ENCODE data around the gene UHRF1.

Gene UHRF1

GRCh38 chr19:4968462-4969291, 59.4 kb downstream of the UHRF1 start, which contains the start of gene KDM4B:
KDM4B (plus strand) TSS chr19:4969113; CDS start chr19:5032891, 63,778 bp downstream.
- H4K91ac ChIP-seq (ENCODE audit: low read depth, low read length, poor library complexity), result no peak within 1 kb of the TSS
- H2AFZ ChIP-seq (ENCODE audit: low read length), result peak within 1 kb of the TSS; percentile 79
- peaks cover 15 to 17% of the 10 kb centered on the region in 2 donors for H3K4me1 ChIP-seq (ENCODE audit: control insufficient read depth in 2 of 2, insufficient read depth in 1 of 2, low read depth in 1 of 2, low read length in 2 of 2)
- peak within 1 kb of the TSS; percentile 64 to 93 for H3K4me3 ChIP-seq (ENCODE audit: low read length in 2 of 2)
- H3K9me3 ChIP-seq (replicated peaks in 1 of 2; ENCODE audit: control insufficient read depth in 2 of 2, insufficient read depth in 1 of 2, low read depth in 1 of 2, low read length in 2 of 2), result no peaks in the 10 kb centered on the region
- H3K18ac ChIP-seq (ENCODE audit: low read length), result peak within 1 kb of the TSS; percentile 90
- DNase-seq (ENCODE audit: low spot score), result peak; percentile 100
- H3K79me1 ChIP-seq (ENCODE audit: low read depth, low read length), result peaks cover 14% of the 10 kb centered on the region
- no peak within 1 kb of the TSS for H2BK120ac ChIP-seq (ENCODE audit: low read depth, low read length)
- H2BK15ac ChIP-seq (ENCODE audit: low read length), result no peak within 1 kb of the TSS
- peaks cover 0 to 14% of the 10 kb centered on the region in 2 donors for H3K36me3 ChIP-seq (replicated peaks in 1 of 2; ENCODE audit: control insufficient read depth in 2 of 2, insufficient read depth in 2 of 2, low read length in 2 of 2)
- no peak within 1 kb of the TSS for H3K4ac ChIP-seq (ENCODE audit: low read length)
- H2BK12ac ChIP-seq (ENCODE audit: low read length), result no peak within 1 kb of the TSS
- peak within 1 kb of the TSS; percentile 82 for H3K23ac ChIP-seq (ENCODE audit: low read depth, low read length, poor library complexity)
- WGBS, 2 donors (ENCODE audit: extremely low coverage in 2 of 2, insufficient read length in 2 of 2, insufficient replicate concordance in 1 of 2), result no CpG with 5 or more reads among the region's 96 CpGs
- no peak within 1 kb of the TSS for H2BK5ac ChIP-seq (ENCODE audit: low read length)
- H4K8ac ChIP-seq (ENCODE audit: low read depth, low read length), result no peak within 1 kb of the TSS
- H3K27me3 ChIP-seq (ENCODE audit: control insufficient read depth in 3 of 3, insufficient read depth in 3 of 3, low read depth in 1 of 3, low read length in 3 of 3), result no peaks in the 10 kb centered on the region
- H3K27ac ChIP-seq (replicated peaks; ENCODE audit: low read length), result no peak within 1 kb of the TSS
- H3K4me2 ChIP-seq (ENCODE audit: insufficient read depth, low read length, poor library complexity, severe bottlenecking), result peak within 1 kb of the TSS; percentile 83
- H3K9ac ChIP-seq (ENCODE audit: low read depth, low read length, poor library complexity), result peak within 1 kb of the TSS; percentile 78
- peak within 1 kb of the TSS; percentile 63 for H2AK5ac ChIP-seq (ENCODE audit: low read depth, low read length)
- peak within 1 kb of the TSS; percentile 44 for H3K14ac ChIP-seq (ENCODE audit: low read length)

GRCh38 chr19:4969292-4969771, 60.0 kb downstream of the UHRF1 start:
- Histone ChIP-seq H2AFZ (ENCODE audit: low read length) (no peak overlapping the region), H4K91ac (ENCODE audit: low read depth, low read length, poor library complexity) (no peak overlapping the region), H3K27ac (replicated peaks; ENCODE audit: low read length) (no peak overlapping the region), H2BK5ac (ENCODE audit: low read length) (no peak overlapping the region), H3K9me3 (replicated peaks in 1 of 2; ENCODE audit: control insufficient read depth in 2 of 2, insufficient read depth in 1 of 2, low read depth in 1 of 2, low read length in 2 of 2) (no peaks in the 10 kb centered on the region), H3K36me3 (replicated peaks in 1 of 2; ENCODE audit: control insufficient read depth in 2 of 2, insufficient read depth in 2 of 2, low read length in 2 of 2) (peaks cover 0 to 8% of the 10 kb centered on the region in 2 donors), H3K9ac (ENCODE audit: low read depth, low read length, poor library complexity) (peak overlapping the region; percentile 78), H3K14ac (ENCODE audit: low read length) (peak overlapping the region; percentile 44), H2BK12ac (ENCODE audit: low read length) (no peak overlapping the region), H2BK120ac (ENCODE audit: low read depth, low read length) (no peak overlapping the region), H3K4me1 (ENCODE audit: control insufficient read depth in 2 of 2, insufficient read depth in 1 of 2, low read depth in 1 of 2, low read length in 2 of 2) (peaks cover 15 to 17% of the 10 kb centered on the region in 2 donors), H3K4ac (ENCODE audit: low read length) (no peak overlapping the region), H3K4me3 (ENCODE audit: low read length in 2 of 2) (peak overlapping the region; percentile 64 to 93), H3K23ac (ENCODE audit: low read depth, low read length, poor library complexity) (no peak overlapping the region), H2BK15ac (ENCODE audit: low read length) (no peak overlapping the region), H3K79me1 (ENCODE audit: low read depth, low read length) (peaks cover 14% of the 10 kb centered on the region), H3K4me2 (ENCODE audit: insufficient read depth, low read length, poor library complexity, severe bottlenecking) (peak overlapping the region; percentile 83), H4K8ac (ENCODE audit: low read depth, low read length) (no peak overlapping the region), H3K18ac (ENCODE audit: low read length) (peak overlapping the region; percentile 89), H2AK5ac (ENCODE audit: low read depth, low read length) (peak overlapping the region; percentile 63), H3K27me3 (ENCODE audit: control insufficient read depth in 3 of 3, insufficient read depth in 3 of 3, low read depth in 1 of 3, low read length in 3 of 3) (no peaks in the 10 kb centered on the region)
- DNase-seq (ENCODE audit: low spot score), result no peak
- no CpG with 5 or more reads among the region's 54 CpGs for WGBS, 2 donors (ENCODE audit: extremely low coverage in 2 of 2, insufficient read length in 2 of 2, insufficient replicate concordance in 1 of 2)

- no peaks in the 10 kb centered on the region for H3K9me3 ChIP-seq (replicated peaks in 1 of 2; ENCODE audit: control insufficient read depth in 2 of 2, insufficient read depth in 1 of 2, low read depth in 1 of 2, low read length in 2 of 2)
- H3K4me2 ChIP-seq (ENCODE audit: insufficient read depth, low read length, poor library complexity, severe bottlenecking), result peak overlapping the region; percentile 83
- peak overlapping the region; percentile 44 for H3K14ac ChIP-seq (ENCODE audit: low read length)
- H2BK15ac ChIP-seq (ENCODE audit: low read length), result no peak overlapping the region
- H3K27me3 ChIP-seq (ENCODE audit: control insufficient read depth in 3 of 3, insufficient read depth in 3 of 3, low read depth in 1 of 3, low read length in 3 of 3), result no peaks in the 10 kb centered on the region
- H4K91ac ChIP-seq (ENCODE audit: low read depth, low read length, poor library complexity), result no peak overlapping the region
- no CpG with 5 or more reads among the region's 25 CpGs for WGBS, 2 donors (ENCODE audit: extremely low coverage in 2 of 2, insufficient read length in 2 of 2, insufficient replicate concordance in 1 of 2)
- no peak overlapping the region for H3K4ac ChIP-seq (ENCODE audit: low read length)
- peak; percentile 21 for DNase-seq (ENCODE audit: low spot score)
- H3K36me3 ChIP-seq (replicated peaks in 1 of 2; ENCODE audit: control insufficient read depth in 2 of 2, insufficient read depth in 2 of 2, low read length in 2 of 2), result peaks cover 2% of the 10 kb centered on the region in 2 donors
- no peak overlapping the region for H4K8ac ChIP-seq (ENCODE audit: low read depth, low read length)
- peak overlapping the region; percentile 64 to 93 for H3K4me3 ChIP-seq (ENCODE audit: low read length in 2 of 2)
- H2BK12ac ChIP-seq (ENCODE audit: low read length), result no peak overlapping the region
- peak overlapping the region; percentile 78 for H3K9ac ChIP-seq (ENCODE audit: low read depth, low read length, poor library complexity)
- H2AK5ac ChIP-seq (ENCODE audit: low read depth, low read length), result peak overlapping the region; percentile 63
- no peak overlapping the region for H2BK120ac ChIP-seq (ENCODE audit: low read depth, low read length)
- peak overlapping the region; percentile 6 for H3K23ac ChIP-seq (ENCODE audit: low read depth, low read length, poor library complexity)
- peaks cover 18% of the 10 kb centered on the region for H3K79me1 ChIP-seq (ENCODE audit: low read depth, low read length)
- H2BK5ac ChIP-seq (ENCODE audit: low read length), result no peak overlapping the region
- no peak overlapping the region for H3K27ac ChIP-seq (replicated peaks; ENCODE audit: low read length)
- peaks cover 15 to 17% of the 10 kb centered on the region in 2 donors for H3K4me1 ChIP-seq (ENCODE audit: control insufficient read depth in 2 of 2, insufficient read depth in 1 of 2, low read depth in 1 of 2, low read length in 2 of 2)
- peak overlapping the region; percentile 89 for H3K18ac ChIP-seq (ENCODE audit: low read length)
- H2AFZ ChIP-seq (ENCODE audit: low read length), result no peak overlapping the region
Measured at GRCh38 chr19:4969772-4970531, 60.7 kb downstream of the UHRF1 start.

Measured in neuronal stem cell (in vitro differentiated cells).